Measurements from ENCODE around the gene PADI6.

The PADI6 gene

DNA sequence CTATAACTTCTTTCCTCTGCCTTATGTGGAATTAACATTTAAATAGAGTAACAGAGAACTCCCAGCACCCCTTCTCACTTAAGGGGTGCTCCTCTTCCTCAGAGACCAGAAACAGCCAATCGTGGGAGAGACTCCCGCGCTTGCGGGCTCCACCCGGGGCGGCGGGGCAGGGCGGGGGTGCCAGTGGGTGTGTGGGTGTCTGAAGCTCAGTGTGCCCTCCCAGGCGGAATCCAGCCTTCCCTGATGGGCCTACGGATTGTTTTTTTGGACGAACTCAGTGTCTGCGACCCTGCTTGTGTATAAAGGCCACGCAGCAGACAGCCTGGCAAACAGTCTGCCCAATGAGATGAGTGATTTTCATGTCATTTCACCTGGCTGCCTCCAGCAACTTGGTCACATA lies 61.3 kb downstream of the PADI6 start:
- H3K36me3 ChIP-seq (ENCODE audit: control insufficient read depth in 5 of 5, insufficient read depth in 5 of 5, low read length in 5 of 5) = peaks cover 0 to 30% (median 21%) of the 10 kb centered on the region in 5 donors
- no peaks in the 10 kb centered on the region for H3K9me3 ChIP-seq (ENCODE audit: control insufficient read depth in 5 of 5, low read length in 5 of 5)
- H3K4me3 ChIP-seq (ENCODE audit: low read depth in 1 of 5, low read length in 5 of 5) = no peak overlapping the region
- no peaks in the 10 kb centered on the region for H3K27me3 ChIP-seq (ENCODE audit: control insufficient read depth in 5 of 5, insufficient read depth in 4 of 5, low read length in 5 of 5)
- H3K4me1 ChIP-seq (ENCODE audit: control insufficient read depth in 5 of 5, insufficient read depth in 5 of 5, low read length in 5 of 5) = peaks cover 6 to 28% (median 23%) of the 10 kb centered on the region in 5 donors
- no peak overlapping the region for H3K9ac ChIP-seq (ENCODE audit: low read length in 5 of 5)
- no peak overlapping the region for H3K27ac ChIP-seq (ENCODE audit: low read depth, low read length)

DNA sequence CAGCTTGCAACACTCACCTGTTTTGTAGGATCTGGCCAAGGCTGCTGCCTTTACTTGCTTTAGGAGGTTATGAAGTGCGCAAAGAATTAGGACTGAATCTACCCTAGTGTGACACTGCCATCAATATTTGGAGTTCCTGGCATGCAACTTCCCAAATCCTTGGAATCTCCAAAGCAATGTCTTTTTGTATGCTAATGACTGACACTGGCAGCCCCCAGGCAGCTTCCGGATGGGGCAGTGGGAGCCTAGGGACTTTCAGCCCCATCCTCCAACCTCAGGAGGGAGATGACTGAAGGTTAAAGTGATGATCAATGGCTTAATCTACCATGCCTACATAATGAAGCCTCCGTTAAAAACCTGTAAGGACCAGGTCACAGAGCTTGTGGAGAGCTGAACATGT lies 62.0 kb downstream of the PADI6 start:
- Histone ChIP-seq H3K9me3 (ENCODE audit: control insufficient read depth in 5 of 5, low read length in 5 of 5) (no peaks in the 10 kb centered on the region), H3K27ac (ENCODE audit: low read depth, low read length) (no peak overlapping the region), H3K27me3 (ENCODE audit: control insufficient read depth in 5 of 5, insufficient read depth in 4 of 5, low read length in 5 of 5) (no peaks in the 10 kb centered on the region), H3K4me1 (ENCODE audit: control insufficient read depth in 5 of 5, insufficient read depth in 5 of 5, low read length in 5 of 5) (peaks cover 6 to 35% (median 29%) of the 10 kb centered on the region in 5 donors), H3K4me3 (ENCODE audit: low read depth in 1 of 5, low read length in 5 of 5) (no peak overlapping the region), H3K9ac (ENCODE audit: low read length in 5 of 5) (no peak overlapping the region), H3K36me3 (ENCODE audit: control insufficient read depth in 5 of 5, insufficient read depth in 5 of 5, low read length in 5 of 5) (peaks cover 0 to 23% (median 14%) of the 10 kb centered on the region in 5 donors)

DNA sequence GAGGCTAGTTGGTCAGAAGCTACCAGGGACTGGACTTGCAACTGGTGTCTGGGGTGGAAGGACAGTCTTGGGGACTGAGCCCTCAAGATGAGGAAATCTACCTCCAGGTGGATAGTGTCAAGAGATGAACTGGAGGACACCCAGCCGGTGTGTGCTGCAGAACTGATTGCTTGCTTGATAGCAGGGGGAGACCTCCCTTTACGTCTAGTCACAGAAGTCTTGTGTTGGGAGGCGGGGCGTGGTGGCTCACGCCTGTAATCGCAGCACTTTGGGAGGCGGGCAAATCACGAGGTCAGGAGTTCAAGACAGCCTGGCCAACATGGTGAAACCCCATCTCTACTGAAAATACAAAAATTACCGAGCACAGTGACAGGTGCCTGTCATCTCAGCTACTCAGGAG lies 62.6 kb downstream of the PADI6 start:
- H3K27ac ChIP-seq (ENCODE audit: low read depth, low read length) = no peak overlapping the region
- H3K36me3 ChIP-seq (ENCODE audit: control insufficient read depth in 5 of 5, insufficient read depth in 5 of 5, low read length in 5 of 5) = peaks cover 0 to 23% (median 11%) of the 10 kb centered on the region in 5 donors
- no peak overlapping the region for H3K4me3 ChIP-seq (ENCODE audit: low read depth in 1 of 5, low read length in 5 of 5)

DNA sequence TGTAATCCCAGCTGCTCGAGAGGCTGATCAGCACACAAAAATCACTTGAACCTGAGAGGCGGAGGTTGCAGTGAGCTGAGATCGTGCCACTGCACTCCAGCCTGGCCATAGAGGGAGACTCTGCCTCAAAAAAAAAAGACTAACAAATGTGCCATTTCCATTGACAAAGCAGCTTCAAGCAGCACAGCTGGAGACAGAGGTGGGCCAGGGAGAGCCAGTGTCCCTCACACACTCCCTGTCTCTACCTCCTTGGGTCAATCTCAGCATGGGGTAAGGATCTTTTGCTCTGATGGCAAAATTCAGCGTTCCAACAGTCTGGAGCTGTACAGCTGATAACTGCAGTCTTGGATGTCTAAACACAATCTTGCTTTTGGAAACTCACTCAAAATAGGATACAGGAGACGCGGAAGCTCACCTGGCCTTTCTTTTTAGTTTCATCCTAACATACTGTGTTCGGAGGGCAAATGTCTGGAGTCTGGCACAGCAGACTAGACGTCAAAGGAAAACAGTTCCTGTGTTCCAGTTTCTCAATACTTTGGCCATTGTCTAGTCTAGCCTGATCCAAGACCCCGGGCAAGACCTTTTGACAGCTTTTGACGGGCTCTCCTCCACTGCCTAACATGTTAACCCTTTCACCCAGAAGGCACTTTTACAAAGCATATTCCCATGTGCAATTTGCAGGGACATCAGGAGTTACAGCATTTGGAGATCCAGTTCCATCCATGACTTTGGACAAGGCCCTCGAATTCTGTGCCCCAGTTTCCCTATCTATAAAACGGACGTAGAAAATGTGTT lies 64.6 kb downstream of the PADI6 start:
- Histone ChIP-seq H3K9ac (ENCODE audit: low read length in 5 of 5) (peak overlapping the region in 4 of 5 donors; percentile 48 to 73 (median 70)), H3K27ac (ENCODE audit: low read depth, low read length) (peak overlapping the region; percentile 83), H3K4me1 (ENCODE audit: control insufficient read depth in 5 of 5, insufficient read depth in 5 of 5, low read length in 5 of 5) (peaks cover 6 to 49% (median 46%) of the 10 kb centered on the region in 5 donors)

More for the DNA sequence above, 62.6 kb downstream of the PADI6 start:
- Histone ChIP-seq H3K4me1 (ENCODE audit: control insufficient read depth in 5 of 5, insufficient read depth in 5 of 5, low read length in 5 of 5) (peaks cover 6 to 35% (median 34%) of the 10 kb centered on the region in 5 donors), H3K9me3 (ENCODE audit: control insufficient read depth in 5 of 5, low read length in 5 of 5) (no peaks in the 10 kb centered on the region), H3K9ac (ENCODE audit: low read length in 5 of 5) (no peak overlapping the region), H3K27me3 (ENCODE audit: control insufficient read depth in 5 of 5, insufficient read depth in 4 of 5, low read length in 5 of 5) (no peaks in the 10 kb centered on the region)

DNA sequence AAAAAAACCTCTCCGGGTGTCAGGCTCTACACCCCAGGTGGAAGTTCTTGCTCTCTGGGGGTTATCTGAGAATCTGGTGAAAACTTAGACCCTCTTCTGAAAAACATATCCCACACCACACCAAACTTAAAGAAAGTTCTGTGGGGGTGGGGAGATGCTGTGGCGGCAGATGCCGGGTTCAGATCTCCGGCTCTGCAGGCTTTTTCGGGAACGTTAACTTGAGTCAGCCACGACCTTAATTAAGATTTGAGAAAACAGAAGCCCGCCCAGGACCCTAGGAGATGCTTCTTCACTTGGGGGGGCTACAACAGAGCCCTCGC lies 65.2 kb downstream of the PADI6 start:
- H3K36me3 ChIP-seq (ENCODE audit: control insufficient read depth in 5 of 5, insufficient read depth in 5 of 5, low read length in 5 of 5) = peaks cover 0 to 20% (median 10%) of the 10 kb centered on the region in 5 donors
- H3K27ac ChIP-seq (ENCODE audit: low read depth, low read length) = peak overlapping the region; percentile 83
- no peaks in the 10 kb centered on the region for H3K9me3 ChIP-seq (ENCODE audit: control insufficient read depth in 5 of 5, low read length in 5 of 5)
- peak overlapping the region; percentile 48 to 73 (median 69) for H3K9ac ChIP-seq (ENCODE audit: low read length in 5 of 5)
- peaks cover 6 to 52% (median 43%) of the 10 kb centered on the region in 5 donors for H3K4me1 ChIP-seq (ENCODE audit: control insufficient read depth in 5 of 5, insufficient read depth in 5 of 5, low read length in 5 of 5)
- peak overlapping the region; percentile 49 to 80 (median 72) for H3K4me3 ChIP-seq (ENCODE audit: low read depth in 1 of 5, low read length in 5 of 5)
- no peaks in the 10 kb centered on the region for H3K27me3 ChIP-seq (ENCODE audit: control insufficient read depth in 5 of 5, insufficient read depth in 4 of 5, low read length in 5 of 5)

More for the DNA sequence above, 64.6 kb downstream of the PADI6 start:
- Histone ChIP-seq H3K9me3 (ENCODE audit: control insufficient read depth in 5 of 5, low read length in 5 of 5) (no peaks in the 10 kb centered on the region), H3K36me3 (ENCODE audit: control insufficient read depth in 5 of 5, insufficient read depth in 5 of 5, low read length in 5 of 5) (peaks cover 0 to 23% (median 11%) of the 10 kb centered on the region in 5 donors), H3K27me3 (ENCODE audit: control insufficient read depth in 5 of 5, insufficient read depth in 4 of 5, low read length in 5 of 5) (no peaks in the 10 kb centered on the region), H3K4me3 (ENCODE audit: low read depth in 1 of 5, low read length in 5 of 5) (peak overlapping the region; percentile 49 to 80 (median 72))

DNA sequence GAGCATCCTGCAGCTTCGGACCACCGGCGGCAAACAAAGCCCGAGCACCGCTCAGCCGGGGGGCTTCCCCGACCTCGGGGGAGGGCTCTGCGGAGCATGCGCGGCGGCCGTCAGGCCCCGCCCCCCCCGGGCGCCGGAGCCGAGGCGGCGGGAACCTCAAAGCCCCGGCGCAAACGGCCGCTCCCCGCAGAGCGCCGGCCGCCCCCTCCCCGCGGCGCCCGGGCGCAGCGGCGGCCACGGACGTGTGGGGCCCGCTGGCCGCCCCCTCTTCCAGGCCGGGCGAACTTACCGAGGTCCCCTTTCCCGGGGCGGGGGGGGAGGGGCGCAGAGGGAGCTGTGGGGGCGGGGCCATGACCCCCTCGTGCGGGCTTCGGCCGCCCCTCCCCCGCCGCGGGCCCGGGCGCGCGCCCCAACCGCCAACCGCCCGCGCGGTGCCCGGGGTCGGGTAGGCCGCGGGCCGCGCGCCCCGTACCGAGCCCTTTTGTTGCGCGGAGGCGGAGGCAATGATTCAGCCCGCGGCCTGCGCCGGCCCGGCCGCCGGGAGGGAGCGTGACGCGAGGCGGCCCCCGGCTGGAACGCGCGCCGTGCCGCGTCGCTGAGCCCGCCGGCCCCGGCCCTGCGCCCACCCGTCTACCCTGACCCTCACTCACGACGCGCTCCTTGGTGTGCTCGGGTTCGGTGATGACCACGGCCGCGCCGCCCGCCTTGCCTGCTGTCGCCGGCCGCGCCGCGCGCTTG lies 65.8 kb downstream of the PADI6 start:
- Histone ChIP-seq H3K4me3 (ENCODE audit: low read depth in 1 of 5, low read length in 5 of 5) (peak overlapping the region; percentile 65 to 81 (median 78)), H3K9me3 (ENCODE audit: control insufficient read depth in 5 of 5, low read length in 5 of 5) (no peaks in the 10 kb centered on the region), H3K27ac (ENCODE audit: low read depth, low read length) (peak overlapping the region; percentile 83), H3K27me3 (ENCODE audit: control insufficient read depth in 5 of 5, insufficient read depth in 4 of 5, low read length in 5 of 5) (no peaks in the 10 kb centered on the region), H3K9ac (ENCODE audit: low read length in 5 of 5) (peak overlapping the region in 3 of 5 donors; percentile 69 to 81 (median 77)), H3K4me1 (ENCODE audit: control insufficient read depth in 5 of 5, insufficient read depth in 5 of 5, low read length in 5 of 5) (peaks cover 6 to 52% (median 39%) of the 10 kb centered on the region in 5 donors), H3K36me3 (ENCODE audit: control insufficient read depth in 5 of 5, insufficient read depth in 5 of 5, low read length in 5 of 5) (peaks cover 0 to 15% (median 6%) of the 10 kb centered on the region in 5 donors)

DNA sequence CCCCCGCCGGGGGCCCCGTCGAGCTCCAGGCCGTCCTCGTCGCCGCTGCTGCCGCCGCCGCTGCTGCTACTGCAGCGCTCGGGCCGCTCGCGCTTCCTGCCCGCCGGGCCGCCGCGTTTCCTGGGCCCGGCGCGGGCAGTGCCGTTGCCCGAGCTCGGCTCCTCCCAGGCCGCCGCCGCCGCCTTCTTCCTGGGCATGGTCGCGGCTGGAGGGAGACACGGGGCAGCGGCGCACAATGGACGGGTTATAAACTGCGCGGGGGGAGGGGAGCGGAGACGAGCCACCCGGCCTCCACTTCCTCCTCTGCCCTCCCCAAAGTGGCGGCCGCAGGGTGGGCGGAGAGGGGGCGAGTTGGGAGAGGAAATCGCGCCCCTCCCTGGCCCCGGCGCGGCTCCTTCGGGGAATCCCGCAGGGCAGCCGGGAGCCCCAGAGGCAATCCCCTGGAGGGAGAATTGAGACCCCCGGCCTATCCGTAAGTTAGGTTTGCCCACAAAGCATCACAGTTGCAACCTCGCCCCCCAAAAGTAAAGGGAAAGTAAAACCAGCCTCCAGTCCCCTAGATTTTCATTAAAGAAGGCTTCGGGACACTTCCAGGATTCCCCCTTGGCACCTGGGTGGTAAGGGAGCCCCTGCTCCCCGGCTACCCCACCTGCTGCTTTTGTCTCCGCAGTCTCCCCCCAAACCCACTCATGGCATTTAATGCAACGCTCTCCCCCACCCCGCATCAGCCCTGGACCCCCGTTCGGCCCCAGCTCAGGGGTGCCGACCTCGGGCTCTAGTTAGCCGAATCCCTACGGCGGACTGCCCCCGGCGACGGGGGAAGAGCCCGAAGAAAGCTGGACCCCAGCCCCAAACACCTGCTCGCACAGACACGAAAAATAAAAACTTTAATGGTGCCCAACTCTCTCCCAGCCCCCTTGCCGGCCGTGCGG lies 66.6 kb downstream of the PADI6 start:
- peak overlapping the region; percentile 78 to 86 (median 80) for H3K4me3 ChIP-seq (ENCODE audit: low read depth in 1 of 5, low read length in 5 of 5)
- peaks cover 0 to 9% (median 3%) of the 10 kb centered on the region in 5 donors for H3K36me3 ChIP-seq (ENCODE audit: control insufficient read depth in 5 of 5, insufficient read depth in 5 of 5, low read length in 5 of 5)
- H3K4me1 ChIP-seq (ENCODE audit: control insufficient read depth in 5 of 5, insufficient read depth in 5 of 5, low read length in 5 of 5) = peaks cover 6 to 52% (median 39%) of the 10 kb centered on the region in 5 donors
- H3K9me3 ChIP-seq (ENCODE audit: control insufficient read depth in 5 of 5, low read length in 5 of 5) = no peaks in the 10 kb centered on the region
- peak overlapping the region; percentile 48 to 90 (median 81) for H3K9ac ChIP-seq (ENCODE audit: low read length in 5 of 5)
- no peaks in the 10 kb centered on the region for H3K27me3 ChIP-seq (ENCODE audit: control insufficient read depth in 5 of 5, insufficient read depth in 4 of 5, low read length in 5 of 5)
- H3K27ac ChIP-seq (ENCODE audit: low read depth, low read length) = peak overlapping the region; percentile 90

DNA sequence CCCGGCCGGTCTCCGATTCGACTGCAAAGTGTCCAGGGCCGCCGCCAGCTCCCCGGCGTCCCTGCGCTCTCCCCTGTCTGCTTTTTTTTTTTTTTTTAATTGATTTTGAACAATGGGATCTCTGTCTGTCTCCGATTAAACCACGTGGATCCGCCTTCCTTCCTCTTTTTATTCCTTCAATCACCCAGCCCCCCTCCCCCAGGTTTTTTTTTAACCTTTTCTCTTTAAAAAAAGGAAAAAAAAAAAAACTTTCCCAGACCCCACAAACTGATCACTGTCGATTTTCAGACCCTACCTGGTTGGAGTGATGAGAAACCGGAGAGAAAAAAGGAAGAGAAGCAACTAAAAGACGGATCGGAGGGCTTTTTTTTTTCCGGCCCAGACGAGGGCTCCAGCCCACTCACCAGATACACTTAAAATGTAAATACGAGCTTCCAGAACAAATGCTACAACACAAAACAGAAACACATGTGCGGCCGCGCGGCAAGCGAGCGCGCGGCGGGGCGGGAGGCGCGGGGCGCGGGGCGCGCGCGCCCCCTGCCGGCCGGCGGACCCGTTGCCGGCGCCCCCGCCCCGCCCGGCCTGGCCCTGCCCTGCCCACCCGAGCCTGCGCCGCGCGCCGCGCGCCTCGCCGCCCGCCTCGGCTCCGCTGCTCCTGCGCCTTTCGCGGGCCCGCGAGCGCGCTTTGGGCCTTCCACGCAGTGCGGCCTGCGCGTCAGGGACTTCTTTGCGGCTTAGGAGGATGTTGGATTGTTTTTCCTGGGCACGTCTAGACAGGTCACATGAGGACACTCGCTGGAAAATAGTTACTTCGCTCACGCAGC lies 67.5 kb downstream of the PADI6 start, which contains the start of gene RCC2:
RCC2 (minus strand) TSS at position 428 of the 824 bp plus-strand sequence. CDS start 1,163 bp downstream, outside the sequence.
- Histone ChIP-seq H3K9ac (ENCODE audit: low read length in 5 of 5) (peak within 1 kb of the TSS; percentile 73 to 90 (median 81)), H3K27ac (ENCODE audit: low read depth, low read length) (peak within 1 kb of the TSS; percentile 90), H3K4me3 (ENCODE audit: low read depth in 1 of 5, low read length in 5 of 5) (peak within 1 kb of the TSS; percentile 78 to 86 (median 80)), H3K27me3 (ENCODE audit: control insufficient read depth in 5 of 5, insufficient read depth in 4 of 5, low read length in 5 of 5) (no peaks in the 10 kb centered on the region), H3K9me3 (ENCODE audit: control insufficient read depth in 5 of 5, low read length in 5 of 5) (no peaks in the 10 kb centered on the region), H3K4me1 (ENCODE audit: control insufficient read depth in 5 of 5, insufficient read depth in 5 of 5, low read length in 5 of 5) (peaks cover 6 to 52% (median 39%) of the 10 kb centered on the region in 5 donors), H3K36me3 (ENCODE audit: control insufficient read depth in 5 of 5, insufficient read depth in 5 of 5, low read length in 5 of 5) (peaks cover 0 to 4% (median 0%) of the 10 kb centered on the region in 5 donors)

All from subcutaneous abdominal adipose tissue (tissue), 5 donors.